Panc1 (cell line): ENCODE data around the gene PEX1. TPM values are rescaled to one million over a fixed set of nuclear protein-coding genes. Genes with fewer than 3 reads are reported as not detected.
"Not testable (repeated sequence)": the region's sequence is repeated elsewhere in the genome, so short reads cannot be mapped to it uniquely, and the experiment has no call there.

Experiments used
- ATAC-seq: fragments of 200-7000 bp; cut with Tn5 transposase; 2 replicates; pipeline ENCODE4 v1.9.1; 2020; ENCODE audit warnings: mild to moderate bottlenecking, moderate library complexity
- BruUV-seq: library from RNA; stranded (reverse); fragments of 400-500 nt; replicated peaks from 2 replicates; lab custom pipeline; 2021; lab: Mats Ljungman, UMichigan
- CTCF ChIA-PET: fragments of 300-600 bp; sonication (Branson Sonifier 250); formaldehyde crosslinking; loops from one replicate; lab custom pipeline; 2022; ENCODE audit warnings: antibody characterized with exemption; lab: Charles Lee
- POLR2A ChIA-PET: fragments of 300-600 bp; sonication (Branson Sonifier 250); formaldehyde crosslinking; loops from one replicate; lab custom pipeline; 2022; ENCODE audit warnings: antibody characterized with exemption; lab: Charles Lee
- DNase-seq: peaks from one replicate; pipeline ENCODE4 v3.0.0-alpha.2; 2010; ENCODE audit warnings: low read depth, low spot score
- H3K27ac ChIP-seq: 2 replicates; pipeline ENCODE4 v1.5.1; 2011; ENCODE audit warnings: mild to moderate bottlenecking, low read length, inconsistent platforms
- H3K27me3 ChIP-seq: fragments of 200-500 bp; sonication (Bioruptor generic); 2 replicates; pipeline ENCODE4 v1.6.0; 2014; ENCODE audit warnings: low read length, inconsistent platforms; ENCODE audit not compliant: control insufficient read depth, insufficient read depth
- H3K36me3 ChIP-seq: fragments of 200-500 bp; sonication (Bioruptor generic); 2 replicates; pipeline ENCODE4 v1.5.1; 2014; ENCODE audit warnings: inconsistent platforms, mild to moderate bottlenecking, low read length, moderate library complexity; ENCODE audit not compliant: control insufficient read depth, insufficient read depth
- H3K4me1 ChIP-seq: 2 replicates; pipeline ENCODE4 v1.5.1; 2011; ENCODE audit warnings: inconsistent platforms, mild to moderate bottlenecking, low read length, moderate library complexity; ENCODE audit not compliant: control insufficient read depth, insufficient read depth
- H3K4me3 ChIP-seq, 2 experiments: 2 replicates each; pipeline ENCODE4 v1.5.1; 2011 to 2012; ENCODE audit warnings: low read depth in 2 of 2, low read length in 2 of 2, mild to moderate bottlenecking in 2 of 2, inconsistent platforms in 1 of 2, moderate library complexity in 1 of 2
- H3K9me3 ChIP-seq: fragments of 200-500 bp; sonication (Bioruptor generic); 2 replicates; pipeline ENCODE4 v1.5.1; 2014; ENCODE audit warnings: low read depth, mild to moderate bottlenecking, inconsistent platforms, low read length, moderate library complexity; ENCODE audit not compliant: control insufficient read depth, insufficient read depth
- CTCF ChIP-seq: fragments of 450-650 bp; IDR thresholded peaks from 2 replicates; pipeline ENCODE4 v1.5.1; 2017; ENCODE audit warnings: mild to moderate bottlenecking
- POLR2AphosphoS5 ChIP-seq: IDR thresholded peaks from 2 replicates; pipeline ENCODE4 v1.6.1; 2012; ENCODE audit warnings: mild to moderate bottlenecking, low read depth, low read length, moderate library complexity
- REST ChIP-seq, 2 experiments: IDR thresholded peaks; 2 replicates each; pipeline ENCODE4 v1.6.1; 2011 to 2012; ENCODE audit warnings: low read depth in 2 of 2, control low read depth in 1 of 2, low read length in 1 of 2, mild to moderate bottlenecking in 1 of 2, moderate library complexity in 1 of 2; ENCODE audit not compliant: insufficient read depth in 1 of 2
- SIN3A ChIP-seq: IDR thresholded peaks from 2 replicates; pipeline ENCODE4 v1.6.1; 2012; ENCODE audit warnings: low read depth, mild to moderate bottlenecking, low read length, moderate library complexity, borderline replicate concordance; ENCODE audit not compliant: insufficient read depth
- TCF7L2 ChIP-seq: IDR thresholded peaks from 2 replicates; pipeline ENCODE4 v1.6.1; 2011; ENCODE audit warnings: mild to moderate bottlenecking, low read depth, low read length, inconsistent platforms
- in situ Hi-C: cut with HindIII; loops from 2 replicates; pipeline ENCODE4 v1.10.0; 2016; ENCODE audit warnings: low sequenced_read_pairs, low pct_unique_long_range_greater_than_20kb
- intact Hi-C: fragments of 100-400 bp; cut with micrococcal nuclease; formaldehyde crosslinking; loops from one replicate; pipeline ENCODE4 v1.10.0; 2022; ENCODE audit not compliant: unreplicated experiment
- total RNA-seq: library from RNA; stranded (reverse); gene quantifications from one replicate; pipeline ENCODE4 v1.2.1, GENCODE V29; 2021; ENCODE audit not compliant: unreplicated experiment

The PEX1 gene
- total RNA-seq, 1 experiment from 2014 or later, result 13.9 TPM

DNA sequence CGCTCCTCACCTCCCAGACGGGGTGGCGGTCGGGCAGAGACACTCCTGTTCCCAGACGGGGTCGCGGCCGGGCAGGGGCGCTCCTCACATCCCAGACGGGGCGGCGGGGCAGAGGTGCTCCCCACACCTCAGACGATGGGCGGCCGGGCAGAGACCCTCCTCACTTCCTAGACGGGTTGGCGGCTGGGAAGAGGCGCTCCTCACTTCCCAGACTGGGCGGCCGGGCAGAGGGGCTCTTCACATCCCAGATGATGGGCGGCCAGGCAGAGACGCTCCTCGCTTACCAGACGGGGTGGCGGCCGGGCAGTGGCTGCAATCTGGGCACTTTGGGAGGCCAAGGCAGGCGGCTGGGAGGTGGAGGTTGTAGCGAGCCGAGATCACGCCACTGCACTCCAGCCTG lies 16.8 kb upstream of the PEX1 start:
- H3K27me3 ChIP-seq, H3K4me3 ChIP-seq, ATAC-seq, H3K4me1 ChIP-seq, DNase-seq, H3K27ac ChIP-seq, POLR2A ChIA-PET, CTCF ChIA-PET, H3K36me3 ChIP-seq, H3K9me3 ChIP-seq, BruUV-seq, intact Hi-C loops, in situ Hi-C loops: not testable (repeated sequence)

GRCh38 chr7:92543542-92543941 lies 15.2 kb upstream of the PEX1 start:
- POLR2A ChIA-PET, result not testable (repeated sequence)

GRCh38 chr7:92534572-92534971 lies 6.3 kb upstream of the PEX1 start:
- peaks cover 27% of the 10 kb centered on the region; the same call in 1 of the 2 replicates for H3K36me3 ChIP-seq
- intact Hi-C loops, result no loop called here
- no TSS peak for BruUV-seq
- in situ Hi-C loops, result no loop called here
- DNase-seq, result no peak
- no peak for TF ChIP-seq SIN3A
- no peak for TF ChIP-seq REST (IDR thresholded peaks at IDR 0.05; ENCODE audit: insufficient read depth in 1 of 2, low read depth in 2 of 2, low read length in 1 of 2)
- no peak for TF ChIP-seq TCF7L2
- no peak for TF ChIP-seq CTCF
- TF ChIP-seq POLR2AphosphoS5, result no peak
- peaks cover 1% of the 10 kb centered on the region; the same call in 1 of the 2 replicates for H3K4me1 ChIP-seq
- ChIA-PET POLR2A (no interaction called here), CTCF (no interaction called here)
- no peak overlapping the region for H3K27ac ChIP-seq
- no peak overlapping the region for H3K4me3 ChIP-seq
- H3K9me3 ChIP-seq, result no peaks in the 10 kb centered on the region
- no peak for ATAC-seq
- no peaks in the 10 kb centered on the region for H3K27me3 ChIP-seq

More at GRCh38 chr7:92543542-92543941, 15.2 kb upstream of the PEX1 start:
- CTCF ChIA-PET, DNase-seq, intact Hi-C loops, H3K4me3 ChIP-seq, H3K36me3 ChIP-seq, H3K27me3 ChIP-seq, ATAC-seq, BruUV-seq, H3K27ac ChIP-seq, in situ Hi-C loops, H3K9me3 ChIP-seq, H3K4me1 ChIP-seq: not testable (repeated sequence)
